GM20431 (cell line): ENCODE results near the gene HPSE2.
"Not testable (repeated sequence)": the region's sequence is repeated elsewhere in the genome, so short reads cannot be mapped to it uniquely, and the experiment has no call there.

ENCODE experiments used
- in situ Hi-C: fragments of 300-500 bp; cut with MseI, MboI; formaldehyde crosslinking; loops from one replicate; pipeline ENCODE4 v1.15.0; 2020; ENCODE audit warnings: low sequenced_read_pairs; ENCODE audit not compliant: unreplicated experiment

HPSE2 gene

DNA sequence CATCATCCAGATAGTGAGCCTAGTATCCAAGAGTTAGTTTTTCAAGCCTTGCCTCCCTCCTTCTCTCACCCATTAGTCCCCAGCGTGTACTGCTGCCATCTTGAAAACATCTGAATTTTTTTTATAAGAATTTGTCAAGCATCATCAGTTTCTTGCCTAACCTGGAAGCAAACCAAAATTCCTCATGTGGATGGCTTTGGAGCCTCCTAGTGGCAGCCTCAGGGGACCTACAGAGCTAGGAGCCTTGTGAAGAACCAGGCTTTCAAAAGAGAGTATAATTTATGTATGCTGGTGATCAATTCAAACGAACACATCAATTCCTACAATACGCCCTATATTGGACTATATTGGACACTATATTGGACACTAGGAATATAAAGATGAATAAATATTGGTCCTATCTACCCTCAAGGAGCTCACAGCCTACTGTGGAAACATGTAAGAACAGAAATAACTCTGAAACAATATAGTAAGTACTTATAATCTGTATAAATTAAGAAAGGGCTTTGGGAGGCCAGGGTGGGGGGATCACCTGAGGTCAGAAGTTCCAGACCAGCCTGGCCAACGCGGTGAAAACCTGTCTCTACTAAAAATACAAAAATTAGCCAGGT, 63.4 kb downstream of the HPSE2 start:
- in situ Hi-C loops, result no loop called here

DNA sequence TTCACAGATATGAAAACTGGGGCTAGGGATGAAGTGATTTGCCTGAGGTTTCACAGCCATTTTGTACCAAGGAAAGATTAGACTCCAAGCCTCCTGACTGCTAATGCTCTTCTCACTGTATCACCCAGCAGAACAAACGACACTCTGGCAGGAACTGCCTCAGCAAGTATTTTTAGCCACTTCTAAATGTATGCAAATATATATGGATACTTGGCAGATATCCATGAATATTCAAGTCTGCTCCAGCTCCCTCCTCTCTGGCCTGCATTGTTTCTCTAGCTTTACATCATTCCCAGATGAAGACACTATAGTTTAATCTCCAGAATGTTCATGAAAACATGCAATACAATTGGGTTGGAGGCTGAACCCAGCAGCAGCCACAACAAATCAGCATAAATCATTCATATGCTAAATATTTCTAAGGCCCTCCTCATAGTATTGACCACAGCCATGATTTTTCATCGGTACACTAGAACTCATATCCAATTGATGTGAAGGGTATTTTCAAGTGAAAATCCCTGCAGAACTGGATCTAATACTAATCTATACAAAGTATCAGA, 65.5 kb downstream of the HPSE2 start:
- in situ Hi-C loops, result no loop called here

DNA sequence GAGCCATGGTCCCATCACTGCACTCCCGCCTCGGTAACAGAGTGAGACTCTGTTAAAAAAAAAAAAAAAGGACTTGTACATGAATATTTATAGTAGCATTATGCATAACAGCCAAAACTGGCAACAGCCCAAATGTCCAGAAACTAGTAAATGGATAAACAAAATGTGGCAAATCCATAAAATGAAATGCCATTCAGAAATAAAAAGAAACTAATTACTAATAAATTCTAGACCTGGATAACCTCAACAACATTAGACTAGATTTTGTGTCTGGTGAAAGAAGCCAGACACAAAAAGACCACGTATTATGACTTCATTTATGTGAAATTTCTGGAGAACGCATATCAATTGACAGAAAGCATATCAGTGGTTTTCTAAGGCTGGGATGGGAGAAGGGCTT, 74.5 kb downstream of the HPSE2 start:
- in situ Hi-C loops, result no loop called here

DNA sequence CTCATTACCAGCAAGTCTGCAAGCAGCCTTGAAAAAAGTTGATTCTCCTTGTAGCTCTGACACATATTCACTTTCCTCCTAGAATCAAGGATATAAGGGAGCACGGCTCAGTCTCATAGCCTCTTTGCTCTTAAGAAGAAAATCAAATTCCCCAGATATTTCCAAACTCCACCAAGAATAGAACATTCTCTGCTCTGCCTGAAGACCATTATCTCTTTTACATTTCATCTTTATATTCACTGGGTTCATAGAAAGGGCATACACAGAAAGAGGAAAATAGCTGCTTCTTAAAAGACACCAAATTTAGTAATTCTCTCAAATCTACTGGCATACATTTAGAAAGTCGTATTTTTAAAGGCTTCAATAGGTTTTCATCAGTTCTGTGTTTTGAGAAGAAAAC, 92.0 kb downstream of the HPSE2 start:
- in situ Hi-C loops, result no loop called here

DNA sequence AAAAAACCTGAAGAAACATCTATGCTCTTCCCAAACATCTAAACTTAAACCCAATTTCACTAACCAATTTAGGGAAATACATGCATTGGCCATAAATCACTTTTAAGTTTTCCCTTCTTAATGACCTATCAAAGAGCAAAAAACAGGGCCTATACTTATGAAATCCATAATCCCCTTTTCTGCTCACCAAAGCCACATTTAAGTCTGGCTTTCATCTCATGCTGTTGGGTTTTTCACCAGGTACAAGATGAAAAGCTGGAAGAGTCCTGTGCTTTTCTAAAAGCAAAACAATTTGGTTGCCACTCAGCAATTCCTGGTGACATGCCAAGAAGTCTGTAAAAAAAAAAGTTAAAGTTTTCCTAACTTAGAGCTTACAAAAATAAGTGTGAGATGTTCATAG, 92.6 kb downstream of the HPSE2 start:
- in situ Hi-C loops, result no loop called here

DNA sequence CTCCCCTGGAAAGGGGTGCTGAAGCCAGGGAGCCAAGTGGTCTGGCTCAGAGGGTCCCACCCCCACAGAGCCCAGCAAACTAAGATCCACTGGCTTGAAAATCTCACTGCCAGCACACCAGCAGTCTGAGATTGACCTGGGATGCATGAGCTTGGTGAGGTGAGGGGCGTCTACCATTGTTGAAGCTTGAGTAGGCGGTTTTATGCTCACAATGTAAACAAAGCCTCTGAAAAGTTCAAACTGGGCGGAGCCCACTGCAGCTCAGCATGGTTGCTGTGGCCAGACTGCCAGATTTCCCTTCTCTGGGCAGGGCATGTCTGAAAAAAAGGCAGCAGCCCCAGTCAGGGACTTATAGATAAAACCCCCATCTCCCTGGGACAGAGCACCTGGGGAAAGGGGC, 102.8 kb downstream of the HPSE2 start:
- in situ Hi-C loops, result not testable (repeated sequence)

DNA sequence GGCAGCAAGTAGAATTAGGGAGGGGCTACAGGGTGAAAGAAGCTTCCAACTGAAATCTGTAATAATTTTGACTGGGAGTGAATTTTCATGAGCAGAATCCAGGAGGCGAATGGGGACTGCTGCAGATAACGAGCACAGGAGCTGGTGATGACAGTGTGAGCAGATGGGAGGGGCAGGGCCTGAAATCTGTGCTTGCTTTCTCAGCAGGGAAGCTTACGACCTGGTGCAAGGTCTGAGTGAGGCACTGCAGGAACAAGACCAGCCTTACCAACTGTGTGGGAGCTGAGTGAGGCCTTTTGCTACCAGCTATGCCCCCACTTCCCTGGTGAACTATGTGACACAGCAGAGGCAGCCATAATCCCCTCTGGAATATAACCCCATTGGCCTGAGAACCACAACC, 109.8 kb downstream of the HPSE2 start:
- in situ Hi-C loops, result no loop called here

DNA sequence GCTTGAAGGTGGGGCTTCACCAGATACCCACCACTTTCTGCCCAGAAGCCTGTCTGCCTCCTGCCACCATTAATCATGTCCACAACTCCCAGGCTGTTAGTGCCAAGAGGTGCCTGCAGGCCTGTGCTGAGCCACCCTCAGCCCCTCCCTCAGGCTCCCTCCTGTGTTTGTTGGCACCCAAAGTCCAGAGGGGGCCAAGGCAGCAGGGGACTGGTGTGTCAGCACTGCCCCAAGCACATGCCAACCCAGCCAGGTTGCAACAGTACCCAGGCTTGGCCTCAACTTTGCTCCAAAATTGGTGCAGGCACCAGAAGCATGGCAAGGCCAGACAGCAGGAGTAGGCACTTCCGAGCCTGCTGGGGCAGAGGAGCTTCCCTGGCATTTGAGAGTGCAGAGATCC, 111.3 kb downstream of the HPSE2 start:
- in situ Hi-C loops, result no loop called here

DNA sequence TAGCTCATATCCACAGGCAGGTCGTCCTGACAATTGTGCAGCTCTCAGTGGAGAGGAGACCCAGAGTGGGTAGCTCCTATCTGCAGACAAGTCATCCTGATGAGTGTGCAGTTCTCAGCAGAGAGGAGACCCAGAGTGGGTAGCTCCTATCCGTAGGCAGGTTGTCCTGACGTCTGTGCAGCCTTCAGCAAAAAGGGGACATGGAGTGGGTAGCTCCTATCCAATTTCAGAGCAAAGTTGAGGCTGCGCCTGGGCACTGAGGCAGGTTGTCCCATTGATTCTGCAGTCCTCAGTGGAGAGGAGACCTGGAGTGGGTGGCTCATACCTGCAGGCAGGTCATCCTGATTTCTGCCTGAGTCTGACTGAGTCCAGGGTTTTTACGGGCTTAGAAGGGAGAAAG, 111.8 kb downstream of the HPSE2 start:
- in situ Hi-C loops, result no loop called here

DNA sequence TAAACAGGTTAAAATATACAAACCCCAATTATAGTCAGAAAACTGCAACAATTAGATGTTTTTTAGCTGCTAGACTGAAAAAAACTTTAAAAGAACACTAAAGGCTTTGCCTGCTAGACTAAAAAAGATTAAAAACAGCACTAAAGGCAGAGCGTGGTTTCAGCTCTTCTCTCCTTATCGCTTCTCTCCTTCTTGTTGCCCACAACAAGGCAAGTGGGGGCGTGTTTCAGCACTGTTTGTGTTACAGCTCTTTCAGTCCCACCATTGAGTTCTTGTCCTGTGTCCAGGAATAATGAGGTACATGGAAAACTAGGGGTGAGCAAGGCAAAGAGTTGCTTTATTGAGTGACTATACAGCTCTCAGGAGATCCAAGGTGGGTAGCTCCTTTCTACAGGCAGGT, 112.3 kb downstream of the HPSE2 start:
- in situ Hi-C loops, result no loop called here

DNA sequence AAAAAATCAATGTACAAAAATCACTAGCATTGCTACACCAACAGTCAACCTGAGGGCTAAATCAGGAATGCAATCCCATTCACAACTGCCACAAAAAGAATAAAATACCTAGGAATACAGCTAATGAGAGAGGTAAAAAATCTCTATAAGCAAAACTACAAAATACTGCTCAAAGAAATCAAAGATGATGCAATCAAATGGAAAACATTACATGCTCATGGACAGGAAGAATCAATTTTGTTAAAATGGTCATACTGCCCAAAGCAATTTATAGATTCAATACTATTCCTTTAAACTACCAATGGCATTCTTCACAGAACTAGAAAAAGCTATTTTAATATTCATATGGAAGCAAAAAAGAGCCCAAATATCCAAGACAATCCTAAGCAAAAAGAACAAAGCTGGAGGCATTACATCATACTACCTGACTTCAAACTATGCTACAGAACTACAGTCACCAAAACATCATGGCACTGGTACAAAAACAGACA, 116.3 kb downstream of the HPSE2 start:
- in situ Hi-C loops, result no loop called here

DNA sequence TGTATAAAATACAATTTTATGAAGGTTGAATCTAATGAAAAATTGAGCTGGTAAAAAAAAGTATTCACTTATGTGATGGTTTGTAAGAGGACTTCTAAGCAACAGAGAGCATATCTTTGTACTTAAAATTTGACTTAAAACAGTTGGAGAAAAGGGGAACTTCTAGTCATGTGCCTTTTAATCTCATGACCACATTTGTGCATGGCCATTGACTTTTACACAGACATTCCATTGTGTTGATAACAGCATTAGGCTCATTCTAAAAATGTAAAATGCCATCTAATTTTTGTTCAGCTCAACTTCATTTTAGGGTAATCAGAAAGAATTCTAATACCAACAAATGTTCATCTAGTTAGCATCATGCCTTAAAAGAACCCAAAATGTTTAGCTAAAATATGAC, 119.9 kb downstream of the HPSE2 start:
- in situ Hi-C loops, result no loop called here

DNA sequence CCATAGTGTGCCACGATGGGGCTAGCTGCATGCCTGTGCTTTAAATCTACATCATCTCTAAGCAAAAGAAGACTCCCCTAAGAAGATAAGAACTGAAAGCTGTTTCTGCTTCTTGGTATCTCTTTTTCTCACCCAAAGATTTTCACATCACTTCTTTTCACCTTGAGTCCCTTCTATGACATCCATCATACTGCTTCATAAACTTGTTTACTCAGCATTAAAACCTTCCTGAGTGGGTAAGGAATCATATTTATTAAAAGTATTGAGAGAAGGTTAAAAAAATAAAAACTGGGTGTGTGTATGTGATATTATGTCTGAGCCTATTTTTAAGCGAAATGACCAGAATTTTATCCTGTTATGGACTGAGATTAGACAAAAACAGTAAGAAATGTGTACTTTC, 150.3 kb downstream of the HPSE2 start:
- in situ Hi-C loops, result no loop called here

DNA sequence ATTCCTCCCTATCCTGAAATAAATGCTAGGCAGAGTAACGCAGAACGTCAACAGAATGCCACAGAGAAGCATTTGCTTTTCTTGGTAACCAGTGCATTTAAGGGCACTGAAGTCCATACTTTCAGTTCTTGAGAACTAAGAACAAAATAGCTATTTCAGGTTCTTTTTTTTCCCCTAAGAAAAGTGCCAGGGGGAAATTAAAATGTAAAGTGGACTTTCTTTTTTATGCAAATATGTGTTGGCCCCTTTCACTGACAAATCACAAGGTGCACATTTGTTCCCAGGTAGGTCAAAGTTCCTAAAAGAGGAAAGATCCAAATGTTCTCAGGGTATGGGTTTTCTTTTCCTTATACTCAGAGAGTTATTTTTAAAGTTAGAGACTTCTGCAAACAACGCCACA, 151.5 kb downstream of the HPSE2 start:
- in situ Hi-C loops, result no loop called here

DNA sequence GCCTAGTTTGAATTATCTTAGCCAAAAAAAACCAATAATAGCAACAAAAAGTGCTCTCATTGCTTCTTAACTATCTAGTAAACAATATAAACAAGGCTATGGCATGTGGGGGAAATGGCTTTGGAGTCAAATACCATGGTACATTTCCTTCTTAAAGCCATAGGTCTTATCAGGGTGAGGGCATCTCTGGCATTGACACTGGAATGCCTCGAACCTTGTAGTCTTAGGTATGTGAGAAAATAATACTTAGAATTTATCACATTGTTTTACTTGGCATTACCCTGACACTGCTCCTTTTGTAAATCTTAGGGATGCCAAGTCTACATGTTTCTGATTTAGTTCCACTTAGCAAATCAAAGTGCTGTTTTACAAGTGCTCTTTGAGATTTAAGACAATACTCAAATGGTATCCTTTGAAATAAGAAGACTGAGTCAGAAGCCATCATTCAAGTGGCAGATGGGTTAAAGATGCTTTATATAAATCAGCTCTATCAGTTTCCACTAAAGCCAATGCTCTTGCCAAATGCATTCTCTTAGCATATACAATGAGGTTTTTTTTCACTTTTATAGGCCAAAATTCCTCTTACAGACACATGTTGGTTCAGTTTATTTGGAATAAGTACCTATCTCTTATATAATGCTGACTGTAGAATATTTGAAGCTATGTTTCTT, 155.2 kb downstream of the HPSE2 start:
- in situ Hi-C loops, result no loop called here

DNA sequence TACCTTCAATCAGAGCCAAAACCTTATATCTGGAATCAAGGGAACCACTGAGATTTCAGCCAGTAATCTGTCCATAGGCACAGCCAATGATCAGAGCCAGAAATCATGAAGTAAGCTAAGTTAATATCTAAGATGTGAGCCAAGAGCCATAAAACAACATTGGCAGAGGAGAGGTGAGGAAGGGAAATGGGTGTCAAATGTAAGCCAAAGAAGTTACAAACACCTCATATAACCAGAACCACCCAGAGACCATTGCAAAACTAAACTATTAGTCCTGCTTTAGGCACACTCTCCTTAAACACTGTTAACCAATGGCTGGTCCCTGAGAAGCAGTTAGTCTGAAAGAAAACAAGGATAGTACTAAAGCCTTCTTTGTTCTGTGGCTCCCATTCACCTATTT, 173.1 kb downstream of the HPSE2 start:
- in situ Hi-C loops, result no loop called here

DNA sequence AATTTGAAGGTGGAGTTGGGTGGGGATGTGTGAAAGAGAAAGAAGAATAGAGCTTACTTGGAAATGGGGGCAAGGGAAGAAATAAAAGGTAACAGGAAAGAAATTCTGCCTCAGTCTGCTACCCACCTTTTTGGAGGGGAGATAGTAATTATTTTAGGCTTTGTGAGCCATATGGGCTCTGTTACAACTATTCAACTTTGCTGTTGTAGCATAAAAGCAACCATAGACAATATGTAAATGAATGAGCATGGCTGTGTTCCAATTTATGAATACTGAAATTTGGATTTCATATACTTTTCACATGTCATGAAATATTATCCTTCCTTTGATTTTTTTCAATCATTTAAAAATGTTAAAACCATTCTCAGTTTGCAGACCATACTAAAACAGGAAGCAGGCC, 176.9 kb downstream of the HPSE2 start:
- in situ Hi-C loops, result no loop called here

DNA sequence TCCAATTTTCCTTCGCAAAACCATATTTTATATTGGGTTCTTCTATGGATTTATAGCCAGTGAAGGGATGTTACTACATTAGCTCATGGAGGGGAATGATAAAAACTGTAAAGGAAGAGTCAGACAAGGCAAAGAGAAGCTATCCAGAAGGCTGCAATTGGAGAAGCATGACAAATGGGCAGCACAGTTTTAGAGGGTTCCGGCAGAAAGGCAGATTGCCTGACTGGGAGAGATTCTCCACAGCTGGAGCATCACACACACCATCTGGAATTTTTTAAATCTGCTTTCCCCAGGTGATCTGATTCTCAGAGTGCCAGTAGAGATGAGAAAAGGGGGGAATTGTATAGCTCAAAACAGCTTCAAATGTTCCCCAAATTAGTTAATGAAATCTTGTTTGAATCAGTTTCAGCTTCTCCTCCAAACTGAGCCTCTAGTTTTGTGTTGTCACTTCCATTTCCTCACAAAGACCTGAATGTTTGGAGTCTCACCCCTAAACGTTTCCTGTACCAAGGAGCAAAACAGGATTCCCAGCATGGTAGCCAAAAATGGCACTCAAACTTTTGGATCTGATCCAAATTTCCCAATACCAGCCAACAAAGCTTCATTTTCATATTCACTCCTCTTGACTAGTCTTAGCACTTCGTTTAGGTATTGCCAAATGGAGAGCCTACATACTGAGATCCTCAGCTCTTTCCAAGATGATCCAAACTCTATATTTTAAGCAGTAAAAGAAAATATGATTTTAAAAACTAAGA, 177.5 kb downstream of the HPSE2 start:
- in situ Hi-C loops, result no loop called here

DNA sequence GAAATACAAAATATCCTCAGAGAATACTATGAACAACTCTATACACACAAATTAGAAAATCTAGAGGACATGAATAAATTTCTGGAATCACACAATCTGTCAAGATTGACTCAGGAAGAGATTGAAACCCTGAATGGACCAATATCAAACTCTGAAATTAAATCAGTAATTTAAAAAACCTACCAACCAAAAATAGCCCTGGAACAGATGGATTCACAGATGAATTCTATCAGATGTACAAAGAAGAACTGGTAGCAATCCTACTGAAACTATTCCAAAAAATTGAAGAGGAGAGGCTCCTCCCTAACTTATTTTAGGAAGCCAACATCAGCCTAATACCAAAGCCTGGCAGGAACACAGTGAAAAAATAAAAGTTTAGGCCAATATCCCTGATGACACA, 190.0 kb downstream of the HPSE2 start:
- in situ Hi-C loops, result no loop called here

DNA sequence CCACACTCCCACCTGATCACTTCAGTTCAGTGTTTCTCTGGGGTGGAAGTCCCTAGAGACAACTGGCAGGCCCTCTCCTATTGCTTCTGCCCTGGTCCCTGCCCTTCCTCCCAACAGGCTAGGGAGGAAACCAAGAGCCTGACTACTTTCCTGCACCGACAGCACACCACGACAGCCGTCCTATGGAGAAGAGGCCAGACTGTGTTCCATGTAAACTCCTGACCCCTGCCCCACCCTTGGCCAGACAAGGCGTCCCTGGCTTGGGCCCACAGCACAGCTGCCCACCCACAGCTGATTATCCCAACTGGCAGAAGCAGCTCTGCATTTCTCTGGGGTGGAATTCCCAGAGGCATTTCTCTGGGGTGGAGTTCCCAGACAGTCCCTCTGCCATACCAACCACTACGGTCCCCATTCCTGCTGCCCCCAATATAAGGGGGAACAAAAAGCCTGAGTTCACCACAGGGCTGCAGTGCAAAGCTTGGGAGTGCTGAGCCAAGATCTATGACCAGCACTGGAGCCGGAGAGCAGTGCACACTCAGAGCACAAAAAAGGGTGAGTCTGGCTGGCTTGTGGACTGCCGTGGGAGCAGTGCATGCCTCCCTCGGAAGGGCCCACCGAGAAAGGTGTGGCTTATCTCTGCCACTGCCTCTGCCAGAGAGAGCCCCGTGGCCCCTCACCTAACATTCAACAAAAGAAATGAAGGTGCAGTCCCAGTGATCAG, 193.4 kb downstream of the HPSE2 start:
- in situ Hi-C loops, result no loop called here
